LNCAP (cell line): ENCODE results near the gene YAE1.

ENCODE experiments used
- CTCF ChIP-seq: fragments of 450-650 bp; IDR thresholded peaks from 2 replicates; pipeline ENCODE4 v1.5.1; 2017; ENCODE audit warnings: mild to moderate bottlenecking

Gene YAE1

GRCh38 chr7:39566023-39566921 is at the start of gene YAE1:
Gene YAE1, plus strand, starts transcription at chr7:39566404. Its CDS starts 15 bp downstream, at chr7:39566419.
- no peak for TF ChIP-seq CTCF

GRCh38 chr7:39516498-39516897 is 49.7 kb upstream of the YAE1 start:
- TF ChIP-seq CTCF = no peak

GRCh38 chr7:39517240-39517639 is 49.0 kb upstream of the YAE1 start:
- TF ChIP-seq CTCF = no peak

GRCh38 chr7:39525926-39526325 is 40.3 kb upstream of the YAE1 start:
- TF ChIP-seq CTCF = no peak

GRCh38 chr7:39526666-39527065 is 39.5 kb upstream of the YAE1 start:
- no peak for TF ChIP-seq CTCF

GRCh38 chr7:39527296-39527695 is 38.9 kb upstream of the YAE1 start:
- TF ChIP-seq CTCF = no peak

GRCh38 chr7:39527951-39528350 is 38.3 kb upstream of the YAE1 start:
- TF ChIP-seq CTCF = no peak
